Activated CD8-positive, alpha-beta memory T cell treated with anti-CD3 and anti-CD28 coated beads, Interleukin-2, amount 50 U/mL, for 4 hours (primary cell): Measurements from ENCODE around the gene LAMA5.
A peak's percentile ranks its signal among the peaks of the same experiment; 100 is the strongest.
"Not testable (repeated sequence)": the region's sequence is repeated elsewhere in the genome, so short reads cannot be mapped to it uniquely, and the experiment has no call there.

Experiments
- DNase-seq: peaks from one replicate; pipeline ENCODE4 v3.0.0-alpha.2; 2020

LAMA5 gene

DNA sequence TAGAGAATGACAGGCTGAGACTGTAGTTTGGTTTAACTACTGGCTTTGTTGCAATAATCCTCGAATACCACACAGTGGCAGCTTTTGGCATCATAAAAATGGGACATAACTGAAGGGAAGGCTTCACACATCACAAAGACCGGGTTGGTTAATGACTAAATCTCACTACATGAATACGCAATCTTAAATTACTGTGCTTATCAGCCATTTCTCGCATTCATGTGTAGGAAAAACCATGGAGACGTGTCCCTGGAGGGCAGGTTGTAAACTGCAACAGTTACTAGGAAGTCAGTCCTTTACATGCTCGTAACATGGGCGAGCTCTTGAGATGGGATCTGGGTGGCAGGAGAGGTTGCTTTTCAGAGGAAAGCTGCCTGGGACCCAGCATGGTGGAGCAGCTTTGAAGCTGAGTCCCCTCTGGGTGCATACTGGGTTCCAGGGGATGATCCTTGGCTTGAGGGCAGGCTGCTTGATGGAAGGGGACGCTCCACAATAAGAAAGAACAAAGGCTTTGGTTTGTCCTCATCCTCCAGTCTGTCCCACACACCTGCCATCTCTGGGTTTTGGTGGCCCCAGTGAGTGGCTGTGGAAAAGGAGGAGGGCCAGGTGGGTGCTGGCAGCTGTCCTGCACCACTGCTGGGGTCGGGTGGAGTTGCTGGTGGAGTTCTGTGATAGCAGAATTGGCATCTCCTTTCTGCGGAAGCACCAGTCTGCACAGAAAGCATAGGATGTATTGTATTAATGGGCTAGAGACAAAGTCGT, 21.9 kb upstream of the LAMA5 start:
- no peak for DNase-seq

DNA sequence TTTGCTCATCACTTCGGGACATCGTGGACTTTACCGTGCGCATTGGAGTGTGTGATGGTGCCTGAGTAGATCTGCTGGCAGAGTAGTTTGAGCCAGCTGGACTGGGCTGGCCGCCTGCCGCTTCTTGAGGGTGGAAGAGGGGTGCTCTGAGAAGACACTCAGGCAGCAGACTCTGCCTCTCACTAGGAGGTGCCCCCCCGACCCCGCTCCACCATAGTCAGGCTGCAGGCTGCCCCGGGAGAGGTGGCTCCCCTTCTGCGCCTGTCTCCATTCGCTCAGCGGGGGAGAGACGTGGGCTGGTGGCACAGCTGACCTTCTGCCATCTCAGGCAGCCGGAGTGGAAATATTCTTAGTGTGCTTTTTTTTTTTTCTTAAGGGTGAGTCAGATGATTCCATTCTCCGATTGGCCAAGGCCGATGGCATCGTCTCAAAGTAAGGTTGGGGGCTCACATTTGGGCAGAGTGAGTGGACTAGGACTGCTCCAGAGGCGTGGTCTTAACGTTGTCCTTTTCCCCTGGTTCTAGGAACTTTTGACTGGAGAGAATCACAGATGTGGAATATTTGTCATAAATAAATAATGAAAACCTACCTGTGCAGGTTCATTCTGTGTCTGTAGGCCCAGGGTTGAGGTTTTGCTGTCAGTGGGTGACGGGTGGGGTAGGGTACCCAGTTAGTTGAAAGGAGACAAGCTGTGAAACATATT, 21.0 kb upstream of the LAMA5 start:
- no peak for DNase-seq

DNA sequence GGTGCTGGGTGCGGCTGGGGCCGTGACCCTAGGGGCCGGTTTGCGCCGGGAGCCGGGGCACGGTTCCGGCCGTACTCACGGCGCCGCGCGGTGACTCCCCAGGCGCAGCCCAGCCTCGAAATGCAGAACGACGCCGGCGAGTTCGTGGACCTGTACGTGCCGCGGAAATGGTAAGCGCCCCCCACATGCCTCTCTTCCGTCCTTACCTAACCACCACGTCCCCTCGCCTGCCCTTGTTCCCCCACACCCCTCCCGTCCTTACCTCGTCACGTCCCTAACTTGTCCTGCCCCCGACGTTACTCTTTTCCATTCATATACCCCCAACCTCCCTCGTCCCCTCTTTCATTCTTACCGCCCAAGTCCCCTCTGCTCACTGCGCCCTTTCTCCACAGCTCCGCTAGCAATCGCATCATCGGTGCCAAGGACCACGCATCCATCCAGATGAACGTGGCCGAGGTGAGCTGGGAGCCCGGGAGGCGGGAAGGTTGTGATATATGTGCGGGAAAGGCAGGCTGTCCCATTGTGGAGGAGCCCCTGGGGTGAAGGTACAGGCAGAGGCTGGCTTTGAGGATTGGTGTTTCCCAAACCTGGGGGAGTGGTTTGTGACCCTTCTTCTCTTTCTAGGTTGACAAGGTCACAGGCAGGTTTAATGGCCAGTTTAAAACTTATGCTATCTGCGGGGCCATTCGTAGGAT, 20.3 kb upstream of the LAMA5 start:
- no peak for DNase-seq

DNA sequence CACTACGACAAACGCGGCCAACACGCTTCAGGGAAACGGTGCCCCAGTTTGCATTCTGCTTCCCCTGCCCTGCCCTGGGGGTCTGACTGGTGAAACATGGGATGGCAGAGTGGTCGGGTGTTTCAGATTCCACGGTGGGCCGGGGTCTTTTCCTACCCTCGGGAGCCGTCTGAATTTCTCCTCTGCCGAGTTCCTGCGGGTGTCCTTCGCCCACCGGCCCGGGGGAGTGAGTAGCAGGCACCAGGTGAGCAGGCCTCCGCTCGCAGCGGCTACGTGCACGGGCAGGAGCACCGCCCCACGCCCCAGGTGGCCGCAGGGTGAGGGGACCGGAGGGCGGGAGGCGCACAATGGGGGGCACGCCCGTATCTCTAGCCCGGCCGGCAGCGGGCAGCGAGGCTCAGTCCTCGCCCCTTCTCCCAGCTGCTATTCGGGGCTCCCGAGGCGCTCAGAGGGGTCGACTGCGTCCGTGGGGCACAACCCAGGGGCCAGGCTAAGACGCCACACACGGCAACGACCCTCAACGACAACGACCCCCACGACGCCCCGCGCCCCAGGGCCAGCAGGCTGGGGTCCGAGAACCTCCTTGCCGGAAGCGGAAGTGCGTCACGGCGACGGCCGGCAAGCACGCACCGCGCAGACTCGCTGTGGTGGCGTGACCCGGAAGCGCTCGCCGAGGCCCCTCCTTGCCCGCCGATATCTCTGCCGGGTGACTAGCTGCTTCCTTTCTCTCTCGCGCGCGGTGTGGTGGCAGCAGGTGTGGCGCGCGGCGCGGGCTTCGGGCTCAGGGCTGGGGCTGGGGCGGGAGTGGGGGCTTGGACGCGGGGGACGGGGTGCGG, 19.5 kb upstream of the LAMA5 start, which contains the start of gene RPS21:
RPS21 (plus strand) TSS at position 721 of the 836 bp plus-strand sequence. CDS start 236 bp downstream, outside the sequence.
- peak; percentile 93 for DNase-seq

DNA sequence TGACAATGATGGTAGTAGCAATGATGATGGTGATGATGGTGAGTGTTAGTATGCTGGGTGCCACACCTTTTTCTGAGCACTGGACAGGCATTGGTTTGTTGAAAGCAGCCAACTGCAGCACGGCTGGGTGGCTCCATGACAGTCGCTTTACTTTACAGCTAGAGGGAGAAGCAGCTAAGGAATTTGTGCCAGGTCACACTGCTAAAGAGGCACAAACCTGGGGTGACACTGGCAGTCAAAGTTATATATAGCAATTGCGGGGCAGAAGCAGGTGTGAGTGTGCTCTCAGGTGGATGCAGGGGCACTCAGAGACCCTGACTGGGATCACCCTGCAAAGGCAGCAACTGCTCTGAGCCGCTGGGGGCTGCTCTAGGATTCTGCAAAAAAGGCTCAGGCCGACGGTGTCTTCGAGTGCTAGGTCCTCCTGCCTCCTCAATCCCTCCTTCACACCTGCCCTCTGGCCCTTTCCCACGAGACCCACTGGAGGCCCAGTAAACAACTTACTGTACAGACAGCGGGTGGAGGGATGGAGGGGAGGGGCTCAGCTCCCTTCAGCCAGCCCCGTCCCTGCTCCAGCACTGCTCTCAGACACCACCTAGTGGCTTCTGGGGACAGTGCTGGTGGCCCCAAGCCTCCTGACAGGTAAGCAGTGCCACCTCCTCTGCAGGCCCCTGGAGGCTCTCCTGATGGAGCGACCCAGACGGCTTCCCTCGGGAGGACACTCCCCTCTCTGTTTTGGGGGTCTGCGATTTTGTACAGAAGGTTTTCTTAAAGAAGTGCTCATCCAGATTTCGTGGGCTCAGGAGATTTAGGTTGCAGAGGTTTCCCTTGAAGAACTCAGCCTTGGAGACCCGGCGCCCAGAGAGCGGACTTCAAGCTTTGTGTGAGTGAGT, 15.4 kb upstream of the LAMA5 start:
- DNase-seq, result peak; percentile 77

DNA sequence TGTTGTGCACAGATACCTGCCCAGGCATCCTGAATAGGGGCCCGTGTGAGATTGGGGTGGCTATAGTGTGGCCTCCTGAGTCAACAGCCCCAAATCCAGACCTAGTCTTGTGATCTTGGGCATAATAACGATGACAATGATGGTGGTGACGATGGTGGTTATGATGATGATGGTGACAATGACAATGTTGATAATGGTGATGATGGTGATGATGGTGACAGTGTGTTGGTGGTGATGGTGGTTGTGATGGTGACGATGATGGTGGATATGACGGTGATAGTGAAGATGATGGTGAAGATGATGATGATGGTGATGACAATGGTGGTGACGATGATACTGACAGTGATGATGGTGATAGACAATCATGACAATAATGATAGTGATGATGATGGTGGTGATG, 14.7 kb upstream of the LAMA5 start:
- no peak for DNase-seq

DNA sequence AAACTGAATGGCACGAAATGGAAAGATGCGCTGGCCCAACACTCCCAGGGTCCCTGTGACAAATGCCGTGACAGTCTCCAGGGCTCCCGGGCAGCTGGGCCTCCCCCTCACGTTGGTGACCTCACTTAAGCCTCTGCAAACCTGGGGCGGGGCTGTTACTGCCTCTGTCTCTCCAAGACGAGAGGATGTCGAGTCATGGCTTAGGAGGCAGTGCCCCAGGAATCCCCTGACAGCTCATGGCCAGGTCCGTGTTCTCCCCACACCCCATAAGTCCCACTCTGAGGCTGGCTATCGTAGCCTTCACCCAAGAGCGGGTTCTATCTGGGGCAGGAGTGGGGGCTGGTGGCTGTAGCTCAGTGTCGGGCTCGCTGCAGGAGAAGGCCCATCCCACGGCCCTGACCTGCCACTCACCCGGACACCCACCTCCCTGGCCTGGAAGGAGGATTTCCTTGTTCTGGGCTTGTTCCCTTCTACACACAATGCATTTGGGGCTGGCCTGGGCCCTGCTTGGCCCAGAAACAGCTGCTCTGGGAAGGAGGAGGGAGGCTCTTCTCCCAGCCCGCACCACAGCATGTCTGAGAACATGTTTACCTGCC, 14.2 kb upstream of the LAMA5 start:
- DNase-seq, result no peak

DNA sequence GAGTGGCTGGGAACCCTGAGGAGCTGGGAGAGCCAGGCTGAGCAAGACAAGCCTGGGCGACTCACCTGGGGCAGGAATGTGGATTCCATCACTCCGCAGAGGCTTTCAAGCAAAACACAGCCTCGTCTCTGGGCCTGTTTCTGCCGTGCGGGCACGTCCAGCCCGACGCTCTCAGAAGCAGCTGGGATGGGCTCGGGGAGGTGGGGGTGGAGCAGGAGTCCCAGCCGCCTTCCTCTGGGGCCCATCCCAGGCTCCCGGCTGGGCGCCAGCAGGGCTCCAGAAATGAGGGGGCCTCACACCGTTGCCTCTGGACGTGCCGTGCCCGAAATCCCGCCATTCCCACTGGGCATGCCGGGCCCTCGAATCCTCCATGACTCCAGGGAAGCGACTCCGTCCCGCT, 11.1 kb upstream of the LAMA5 start:
- no peak for DNase-seq

DNA sequence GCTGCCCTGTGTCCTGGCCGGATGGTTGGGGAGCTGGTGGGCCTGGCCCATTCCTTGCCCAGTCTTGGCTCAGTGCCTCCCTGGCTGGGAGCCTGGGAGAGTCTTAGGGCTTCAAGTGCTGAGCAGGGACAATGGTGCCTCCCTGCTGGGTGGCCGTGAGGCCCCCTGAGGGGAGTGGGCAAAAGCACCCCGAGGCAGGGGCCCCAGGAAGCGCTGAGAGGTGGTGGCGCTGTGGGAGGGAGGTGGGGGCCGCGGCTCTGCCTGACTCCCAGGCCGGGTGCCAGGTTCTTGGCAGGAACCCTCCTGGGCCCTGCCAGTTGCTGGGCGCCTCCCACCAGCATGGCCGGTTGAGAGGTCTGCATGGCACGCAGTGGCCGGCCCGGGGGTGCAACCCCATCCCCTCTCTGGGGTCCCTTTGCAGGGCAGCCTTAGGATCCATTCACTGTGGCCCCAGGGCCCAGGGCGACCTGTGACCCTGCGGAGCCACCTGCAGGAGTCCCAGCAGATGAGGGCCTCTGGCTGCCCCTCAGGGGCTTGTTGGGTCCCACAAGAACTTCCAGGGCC, 10.6 kb upstream of the LAMA5 start:
- no peak for DNase-seq

DNA sequence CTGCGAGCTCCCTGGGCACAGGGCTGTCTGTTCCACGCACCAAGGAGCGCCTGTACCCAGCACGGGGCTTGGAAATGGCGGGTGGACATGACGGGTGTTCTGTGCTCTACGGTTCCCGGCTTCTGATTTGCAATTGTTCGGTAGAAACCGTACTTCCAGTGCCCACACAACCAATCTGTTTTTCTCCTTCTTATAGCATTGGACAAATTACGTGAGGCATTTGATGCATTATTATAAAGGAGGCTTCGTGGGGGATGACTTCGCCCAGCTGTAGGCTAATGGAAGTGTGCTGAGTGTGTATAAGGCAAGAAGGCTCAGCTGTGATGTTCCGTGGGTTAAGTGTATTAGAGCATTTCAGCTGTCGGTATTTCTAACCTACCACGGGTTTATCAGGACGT, 10.0 kb upstream of the LAMA5 start:
- DNase-seq, result no peak

DNA sequence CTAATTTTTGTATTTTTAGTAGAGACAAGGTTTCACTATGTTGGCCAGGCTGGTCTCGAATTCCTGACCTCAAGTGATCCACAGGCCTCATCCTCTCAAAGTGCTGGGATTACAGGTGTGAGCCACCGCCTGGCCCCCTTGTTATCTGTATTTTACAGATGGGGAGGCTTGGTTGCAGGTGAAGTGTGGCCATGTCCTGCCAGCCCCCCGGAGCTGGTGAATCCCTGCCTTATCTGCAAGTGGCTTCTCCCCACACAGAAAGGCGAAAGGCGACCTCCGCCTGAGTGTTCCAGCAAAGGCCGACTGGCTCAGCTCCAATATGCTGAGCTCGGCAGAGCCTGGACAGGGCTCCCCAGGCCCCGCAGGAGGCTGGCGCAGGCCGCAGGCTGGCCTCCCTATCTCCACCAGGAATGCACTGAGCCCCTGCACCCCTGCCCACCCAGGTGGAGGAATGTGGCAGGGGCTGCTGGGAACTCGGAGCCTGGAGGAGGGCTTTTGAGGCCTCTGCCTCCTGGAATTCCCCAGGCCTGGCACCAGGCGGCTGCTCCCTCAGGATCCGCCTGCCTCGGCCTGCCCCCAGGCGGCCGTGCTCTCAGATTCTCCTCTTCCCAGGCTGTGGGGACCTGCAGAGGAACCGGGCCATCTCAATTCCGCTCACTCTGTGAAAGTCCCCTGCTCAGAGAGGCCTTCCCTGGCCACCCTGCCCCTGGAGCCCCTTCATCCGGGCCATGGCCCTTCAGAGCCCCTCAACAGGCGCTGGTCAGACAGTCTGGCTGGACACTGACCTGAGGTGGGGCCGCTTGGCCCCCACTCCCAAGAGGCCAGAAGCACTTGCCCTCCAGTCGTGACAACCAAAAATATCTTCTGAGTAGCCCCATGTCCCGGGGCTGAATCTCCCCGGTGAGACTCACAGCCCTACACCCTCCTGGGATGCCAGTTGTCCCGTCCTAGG, 9.3 kb upstream of the LAMA5 start:
- no peak for DNase-seq

DNA sequence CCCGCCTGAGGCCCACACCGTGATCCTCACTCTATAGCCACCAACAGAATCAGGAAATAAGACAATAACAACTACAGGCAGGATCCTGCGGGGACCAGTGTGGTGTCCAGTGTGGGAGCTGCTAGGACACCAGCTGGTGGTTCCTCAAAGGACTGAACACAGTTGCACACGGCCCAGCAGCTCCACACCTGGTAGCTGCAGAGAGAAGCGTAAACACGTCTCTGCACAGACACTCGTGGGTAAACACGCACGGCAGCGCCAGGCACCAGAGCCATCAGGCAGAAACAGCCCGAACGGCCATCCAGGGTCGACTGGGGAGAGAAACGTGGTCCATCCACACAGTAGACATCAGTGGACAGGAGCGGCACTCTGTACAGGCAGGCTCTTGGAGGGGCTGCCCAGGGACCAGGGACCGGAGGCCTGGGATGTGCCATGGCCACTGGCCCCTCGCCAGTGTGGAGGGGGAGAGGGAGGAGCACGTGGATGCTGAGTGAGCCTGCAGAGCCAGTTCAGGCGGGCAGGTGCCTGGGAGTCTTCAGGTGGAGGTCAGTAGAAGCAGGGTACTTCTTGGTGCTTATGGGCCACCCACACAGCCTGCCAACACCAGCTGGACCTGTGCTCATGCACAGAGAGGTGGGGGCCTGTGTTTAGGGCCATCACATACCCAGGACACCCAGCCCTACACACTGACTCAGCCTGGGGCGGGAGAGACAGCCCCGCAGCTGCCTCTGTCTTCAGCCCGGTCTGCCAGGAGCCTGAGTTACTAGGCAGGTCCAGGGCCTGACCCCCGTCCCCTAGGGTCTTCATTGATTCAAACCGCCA, 7.4 kb upstream of the LAMA5 start:
- DNase-seq, result no peak

DNA sequence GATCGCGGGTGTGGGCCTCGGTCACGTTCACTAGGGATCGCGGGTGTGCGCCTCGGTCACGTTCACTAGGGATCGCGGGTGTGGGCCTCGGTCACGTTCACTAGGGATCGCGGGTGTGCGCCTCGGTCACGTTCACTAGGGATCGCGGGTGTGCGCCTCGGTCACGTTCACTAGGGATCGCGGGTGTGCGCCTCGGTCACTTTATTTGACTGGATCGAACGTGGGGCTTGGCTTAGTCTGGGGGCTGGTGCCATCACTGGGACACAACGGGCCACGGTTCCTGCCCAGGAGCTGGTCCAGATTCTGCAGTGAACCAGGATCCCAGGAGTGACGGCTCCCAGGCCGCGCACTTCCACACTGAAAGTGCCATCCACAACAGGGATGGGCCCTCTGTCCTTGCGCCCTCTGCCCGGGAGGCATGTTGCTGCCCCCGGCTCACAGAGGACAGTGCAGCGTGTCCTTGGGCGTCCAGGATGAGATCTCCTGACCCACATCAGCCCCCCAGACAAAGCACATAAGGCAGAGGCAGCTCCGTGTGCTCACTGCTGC, 6.6 kb upstream of the LAMA5 start:
- not testable (repeated sequence) for DNase-seq

DNA sequence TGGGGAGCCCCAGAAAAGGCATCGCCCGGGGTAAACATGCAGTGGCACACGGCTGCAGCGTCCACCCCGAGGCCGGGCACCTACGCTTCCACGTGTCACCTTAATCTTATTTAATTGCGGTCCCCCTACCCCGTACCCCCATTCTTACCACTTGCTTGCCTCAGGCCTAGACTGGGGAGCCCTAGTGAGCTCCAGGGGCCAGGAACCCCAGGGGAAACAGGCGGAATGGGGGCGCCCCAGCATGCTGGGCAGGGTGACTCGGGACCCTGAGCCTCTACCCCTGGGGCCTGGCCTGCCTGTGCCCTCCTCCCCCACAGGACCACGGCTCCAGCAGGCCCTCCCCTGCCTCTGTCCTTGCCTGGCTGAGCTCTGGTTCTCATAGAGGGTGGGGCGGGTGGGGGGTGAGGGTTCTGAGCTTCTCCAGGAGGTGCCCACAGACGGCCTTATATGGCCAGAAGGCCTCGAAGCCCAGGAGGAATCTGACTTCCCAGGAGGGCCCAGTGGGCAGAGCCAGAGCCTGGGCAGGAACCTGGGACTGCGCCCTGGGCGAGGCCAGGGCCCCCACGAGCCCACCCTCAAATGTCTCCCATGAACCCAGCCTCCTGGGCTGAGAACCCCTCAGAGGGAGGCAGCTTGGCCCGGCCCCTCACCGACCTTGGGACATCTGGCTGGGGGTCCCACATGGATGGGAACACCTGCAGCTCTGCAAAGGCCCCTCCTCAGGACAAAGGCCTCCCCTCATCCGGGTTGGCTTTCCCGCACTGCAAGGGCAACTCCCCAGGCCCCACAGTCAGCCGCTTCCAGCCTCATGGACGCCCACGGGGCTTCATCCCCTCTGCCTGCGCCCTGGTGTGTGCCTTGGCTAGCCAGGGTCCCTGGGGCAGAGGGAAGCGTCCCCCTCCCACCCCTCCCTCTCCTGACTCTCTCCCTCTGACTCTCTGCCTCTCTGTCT, 5.2 kb upstream of the LAMA5 start:
- no peak for DNase-seq

DNA sequence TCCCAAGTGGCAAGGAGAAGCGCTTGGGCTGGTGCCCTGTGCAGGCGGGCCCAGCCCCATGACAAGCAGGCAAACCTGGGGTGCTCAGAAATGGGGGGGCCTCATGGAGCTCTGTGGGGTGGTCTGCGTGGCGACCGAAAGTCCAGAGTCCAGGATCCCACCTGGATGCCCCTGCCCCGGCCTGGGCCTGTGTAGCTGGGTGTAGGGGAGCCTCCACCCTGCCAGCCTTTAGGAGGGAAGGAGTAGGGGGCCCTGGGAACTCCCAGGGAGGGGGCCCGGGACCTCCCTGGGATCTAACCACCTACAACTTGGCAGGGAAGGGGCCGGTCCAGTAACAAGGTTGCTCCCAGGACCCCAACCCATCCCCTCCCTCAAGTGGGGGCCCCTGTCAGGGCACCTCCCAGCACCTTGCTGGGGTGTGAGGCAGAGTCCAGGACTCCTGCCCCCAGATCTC, 4.5 kb upstream of the LAMA5 start:
- no peak for DNase-seq

DNA sequence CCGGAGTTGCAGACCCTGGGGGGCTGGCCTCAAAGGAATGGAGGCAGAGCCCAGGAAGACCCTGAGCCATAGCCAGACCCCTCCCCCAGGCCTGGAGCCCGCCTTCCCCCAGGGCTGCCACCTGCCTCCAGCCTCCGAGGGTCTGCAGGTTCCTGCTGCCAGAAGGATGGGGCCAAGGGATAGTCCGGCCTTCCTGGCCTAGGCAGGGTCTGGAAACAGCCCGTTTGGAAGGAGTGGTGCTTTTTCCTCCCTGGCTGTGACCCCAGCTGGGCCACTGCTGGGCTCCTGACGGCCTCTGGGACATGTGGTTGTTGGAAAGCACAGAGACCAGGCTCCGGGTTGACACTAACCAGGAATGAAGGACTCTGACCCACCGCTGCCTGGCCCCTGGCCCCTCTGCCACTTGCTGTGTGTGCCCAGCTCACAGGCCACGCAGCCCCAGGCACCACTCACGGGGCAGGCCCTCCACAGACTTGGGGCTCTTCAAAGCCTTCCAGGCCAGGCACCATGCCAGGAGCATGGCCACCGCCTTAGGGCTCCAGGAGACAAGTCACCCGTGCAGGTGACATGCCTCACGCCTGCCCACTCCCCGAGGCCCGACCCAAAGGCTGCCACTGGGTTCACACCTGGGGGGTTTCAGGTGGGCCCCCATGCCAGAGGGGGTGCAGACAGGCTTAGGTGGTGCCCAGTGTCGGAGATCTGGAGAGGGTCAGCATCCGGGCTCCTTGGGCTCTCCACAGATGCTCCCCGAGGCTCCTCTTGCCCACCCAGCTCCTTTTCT, 3.9 kb upstream of the LAMA5 start:
- DNase-seq, result no peak
